A549 (cell line): ENCODE measurements around the gene CRADD. TPM values are rescaled to one million over a fixed set of nuclear protein-coding genes. Genes with fewer than 3 reads are reported as not detected.

Experiments used
- ATAC-seq, 2 experiments: fragments of 200-7000 bp in 1 of 2; fragments of >200 bp in 1 of 2; cut with Nextera tagmentation in 1 of 2; cut with Tn5 transposase in 1 of 2; 3 replicates each; pipeline versions ENCODE4 v1.8.0 to v1.9.1; 2018 to 2020; ENCODE audit warnings: mild to moderate bottlenecking in 1 of 2, moderate library complexity in 1 of 2
- CTCF ChIA-PET: fragments of 300-600 bp; sonication (Branson Sonifier 250); formaldehyde crosslinking; extraction: SDS; loops from one replicate; lab custom pipeline; 2021; ENCODE audit warnings: antibody characterized with exemption, inconsistent platforms; lab: Yijun Ruan, JAX
- POLR2A ChIA-PET: fragments of 350-600 bp; formaldehyde crosslinking; extraction: SDS; loops from one replicate; lab custom pipeline; 2021; ENCODE audit warnings: antibody characterized with exemption, inconsistent platforms; lab: Yijun Ruan, JAX
- DNase-seq, 2 experiments: peaks; one replicate each; pipeline versions ENCODE4 v3.0.0 to v3.0.0-alpha.2; 2011 to 2016; ENCODE audit warnings: low read depth in 1 of 2, low spot score in 1 of 2
- FAIRE-seq: peaks from 2 replicates; lab custom pipeline; 2011; peaks lifted over from hg19 to GRCh38; lab: Jason Lieb, UNC
- H3K27ac ChIP-seq, 2 experiments: fragments of >200 bp; sonication (Bioruptor Twin); formaldehyde crosslinking; 3 replicates each; pipeline ENCODE4 v1.5.1; 2016 to 2017
- H3K4me1 ChIP-seq: fragments of >200 bp; sonication (Bioruptor Twin); formaldehyde crosslinking; 3 replicates; pipeline ENCODE4 v1.6.1; 2016
- H3K4me2 ChIP-seq: fragments of >200 bp; sonication (Bioruptor Twin); formaldehyde crosslinking; 3 replicates; pipeline ENCODE4 v1.6.1; 2016
- H3K4me3 ChIP-seq: fragments of >200 bp; sonication (Bioruptor Twin); formaldehyde crosslinking; 3 replicates; pipeline ENCODE4 v1.5.1; 2016
- H3K9me3 ChIP-seq: fragments of >200 bp; sonication (Bioruptor Twin); formaldehyde crosslinking; 3 replicates; pipeline ENCODE4 v1.6.1; 2016
- FOSB ChIP-seq: fragments of 250-450 bp; sonication (Bioruptor Pico); IDR thresholded peaks from 2 replicates; pipeline ENCODE4 v1.5.0; 2020; ENCODE audit warnings: mild to moderate bottlenecking, moderate library complexity
- FOSL2 ChIP-seq, 2 experiments: fragments of 450-650 bp in 1 of 2; fragments of >200 bp in 1 of 2; sonication (Bioruptor Twin) in 1 of 2; formaldehyde crosslinking; IDR thresholded peaks; 2 replicates each; pipeline versions ENCODE4 v1.5.0 to v1.6.1; 2016 to 2020; ENCODE audit warnings: mild to moderate bottlenecking in 1 of 2, moderate library complexity in 1 of 2
- FOXS1 ChIP-seq: fragments of 250-450 bp; sonication (Bioruptor Pico); IDR thresholded peaks from 2 replicates; pipeline ENCODE4 v1.5.0; 2020; ENCODE audit warnings: mild to moderate bottlenecking, moderate library complexity
- HDAC2 ChIP-seq: fragments of 200-600 bp; sonication (generic); IDR thresholded peaks from 2 replicates; pipeline ENCODE4 v1.6.1; 2016
- KDM5A ChIP-seq: fragments of 200-600 bp; sonication (generic); IDR thresholded peaks from 2 replicates; pipeline ENCODE4 v1.6.1; 2016; ENCODE audit warnings: antibody characterized with exemption, mild to moderate bottlenecking
- MYC ChIP-seq: IDR thresholded peaks from 2 replicates; pipeline ENCODE4 v1.6.1; 2012; ENCODE audit warnings: mild to moderate bottlenecking, inconsistent platforms, low read length, improper control_type of control experiment, borderline replicate concordance
- NPAS2 ChIP-seq: fragments of 250-450 bp; sonication (Bioruptor Pico); IDR thresholded peaks from 2 replicates; pipeline ENCODE4 v1.8.0; 2022; ENCODE audit warnings: mild to moderate bottlenecking, moderate library complexity, borderline replicate concordance
- RAD21 ChIP-seq, 2 experiments: fragments of >200 bp in 1 of 2; sonication (Bioruptor Twin) in 1 of 2; formaldehyde crosslinking in 1 of 2; IDR thresholded peaks in 1 of 2; conservative IDR thresholded peaks in 1 of 2; 2 replicates in 1 of 2; 3 replicates in 1 of 2; pipeline ENCODE4 v1.6.1; 2012 to 2018; ENCODE audit warnings: inconsistent platforms in 1 of 2
- SREBF2 ChIP-seq: fragments of 450-650 bp; IDR thresholded peaks from 2 replicates; pipeline ENCODE4 v1.6.1; 2014; ENCODE audit warnings: mild to moderate bottlenecking, moderate library complexity
- TP53 ChIP-seq: fragments of 250-450 bp; sonication (Bioruptor Pico); IDR thresholded peaks from 2 replicates; pipeline ENCODE4 v1.5.0; 2021; ENCODE audit warnings: mild to moderate bottlenecking, moderate library complexity
- WGBS: methylation state at CpG from one replicate; pipeline ENCODE4 v1.1.6; 2017; ENCODE audit errors: missing lambda C conversion rate; 5-methylcytosine and 5-hydroxymethylcytosine counted together
- polyA plus RNA-seq, 4 experiments: library from polyadenylated mRNA; depleted of rRNA in 3 of 4; stranded (reverse); fragments of >200 nt; fragmentation: RNase III in 1 of 4; extraction: RNeasy Plus Mini Kit Qiagen cat#74134 plus additional on column Dnase treatment in 1 of 4; gene quantifications; 2 replicates in 3 of 4; 3 replicates in 1 of 4; pipeline ENCODE4 v1.2.3, GENCODE V29; 2011 to 2017
- TF ChIP-seq, protein P1 (sequence below): IDR thresholded peaks from 2 replicates; pipeline ENCODE4 v1.6.1; 2012
- TF ChIP-seq, protein P2 (sequence below): fragments of 200-600 bp; sonication (generic); IDR thresholded peaks from 2 replicates; pipeline ENCODE4 v1.6.1; 2016; ENCODE audit warnings: antibody characterized with exemption, mild to moderate bottlenecking, moderate library complexity
- TF ChIP-seq, protein P3 (sequence below): fragments of >200 bp; sonication (Bioruptor Twin); formaldehyde crosslinking; IDR thresholded peaks from 3 replicates; pipeline ENCODE4 v1.5.1; 2016

The CRADD gene
- polyA plus RNA-seq, 2 of the 4 experiments (the other 2 are of a cell fraction) = 13.2 to 23.0 TPM

DNA sequence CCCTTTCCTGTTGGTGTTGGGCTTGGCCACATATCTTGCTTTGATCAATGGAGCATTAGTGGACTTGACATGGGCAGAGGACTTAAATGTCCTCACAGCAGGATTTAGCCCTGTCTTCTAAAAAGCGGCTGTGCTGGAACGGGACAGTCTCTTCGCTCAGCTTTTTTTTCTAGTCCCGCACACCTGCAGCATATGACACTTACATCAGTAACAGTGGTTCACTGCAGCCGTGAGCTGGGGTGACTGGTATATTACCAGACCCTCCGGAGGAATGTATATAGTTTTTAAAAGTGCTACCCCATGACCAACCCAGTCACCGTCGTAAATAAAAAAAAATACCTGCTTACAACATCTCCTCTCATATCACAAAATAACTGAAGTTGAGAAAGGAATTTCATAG lies 164.5 kb downstream of the CRADD start:
- H3K9me3 ChIP-seq = no peaks in the 10 kb centered on the region
- no peak overlapping the region for H3K27ac ChIP-seq
- POLR2A ChIA-PET = no interaction called here
- no peak overlapping the region for H3K4me3 ChIP-seq
- H3K4me2 ChIP-seq = no peak overlapping the region
- no peak for FAIRE-seq
- ATAC-seq = no peak
- whole genome bisulfite sequencing = 95% methylated on average over 8 of the region's 8 CpGs
- no peak for DNase-seq
- TF ChIP-seq, protein P1, sequence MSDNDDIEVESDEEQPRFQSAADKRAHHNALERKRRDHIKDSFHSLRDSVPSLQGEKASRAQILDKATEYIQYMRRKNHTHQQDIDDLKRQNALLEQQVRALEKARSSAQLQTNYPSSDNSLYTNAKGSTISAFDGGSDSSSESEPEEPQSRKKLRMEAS = no peak
- TF ChIP-seq KDM5A = no peak
- TF ChIP-seq SREBF2 = no peak
- TF ChIP-seq, all 56 proteins: peak for 0
- CTCF ChIA-PET = interaction anchor here (1.4 to 1.8 kb wide), 2 partner anchors 12 to 260 kb away, joined by 3 to 7 read pairs; no protein-coding TSS in a partner anchor
- no peaks in the 10 kb centered on the region; the same call in 2 of the 3 replicates for H3K4me1 ChIP-seq

DNA sequence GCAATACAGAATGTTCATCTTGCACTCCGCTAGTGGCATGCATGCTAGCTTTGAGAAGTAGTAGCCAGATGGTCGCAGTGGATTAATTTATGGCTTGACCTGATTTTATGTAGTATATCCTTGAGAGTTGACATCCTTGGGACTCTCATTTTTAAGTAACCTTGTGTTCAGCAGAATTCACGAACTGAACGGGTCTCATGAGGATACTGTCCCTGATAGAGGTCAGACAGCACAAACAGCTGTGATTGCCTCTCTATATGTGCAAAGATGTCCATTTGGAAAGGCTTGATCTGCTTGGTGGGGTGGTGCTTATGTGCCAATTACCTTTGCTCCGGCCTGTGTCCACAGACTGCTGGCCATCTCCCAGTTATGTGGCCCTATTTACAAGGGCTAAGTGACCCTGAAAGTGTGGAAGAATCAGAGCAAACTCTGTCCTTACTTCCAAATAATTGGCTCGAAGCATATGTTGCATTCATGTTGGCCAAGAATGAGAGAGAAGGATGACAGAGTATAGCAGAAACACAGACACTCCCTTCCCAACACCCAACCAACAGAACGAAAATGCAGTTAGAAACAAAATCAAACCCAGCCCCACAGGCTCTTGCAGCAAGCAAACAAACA lies 167.1 kb downstream of the CRADD start:
- Histone ChIP-seq H3K4me1 (no peaks in the 10 kb centered on the region), H3K9me3 (no peaks in the 10 kb centered on the region), H3K4me3 (no peak overlapping the region), H3K4me2 (no peak overlapping the region), H3K27ac (no peak overlapping the region)
- CTCF ChIA-PET = interaction anchor here (0.8 kb wide), 1 partner anchor 231 kb away, joined by 6 read pairs; no protein-coding TSS in a partner anchor
- TF ChIP-seq FOSL2 (IDR thresholded peaks at IDR 0.05) = no peak
- no peak for TF ChIP-seq FOSL2 (CRISPR knock-in tag; IDR thresholded peaks at IDR 0.05)
- TF ChIP-seq HDAC2 = no peak
- no peak for TF ChIP-seq KDM5A
- no peak for TF ChIP-seq FOXS1 (CRISPR knock-in tag)
- TF ChIP-seq FOSB = no peak
- WGBS = 69% methylated on average over 7 of the region's 7 CpGs
- POLR2A ChIA-PET = no interaction called here
- DNase-seq = no peak
- ATAC-seq = no peak
- no peak for FAIRE-seq

DNA sequence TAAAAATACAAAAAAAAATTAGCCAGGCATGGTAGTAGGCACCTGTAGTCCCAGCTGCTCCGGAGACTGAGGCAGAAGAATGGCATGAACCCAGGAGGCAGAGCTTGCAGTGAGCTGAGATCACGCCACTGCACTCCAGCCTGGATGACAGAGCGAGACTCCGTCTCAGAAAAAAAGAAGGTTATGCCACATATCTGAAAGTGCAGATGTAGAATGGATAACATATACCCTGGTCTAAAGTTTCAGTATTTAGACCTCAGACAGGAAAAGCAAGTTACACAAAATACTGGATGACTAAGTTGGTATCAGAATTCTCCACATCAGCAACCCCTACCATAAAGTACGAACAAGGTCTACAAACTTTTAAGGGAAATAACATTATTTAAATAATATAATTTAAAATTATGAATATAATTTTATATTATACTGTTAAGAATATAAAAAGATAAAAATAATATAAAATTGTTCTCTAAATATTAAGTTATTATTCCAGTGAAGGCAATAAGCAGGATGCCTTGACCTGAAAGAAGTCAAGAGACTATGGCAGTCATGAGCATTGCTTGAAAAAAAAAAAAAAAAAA lies 169.9 kb downstream of the CRADD start:
- no peak for DNase-seq
- Histone ChIP-seq H3K4me2 (no peak overlapping the region), H3K27ac (no peak overlapping the region), H3K4me1 (no peaks in the 10 kb centered on the region), H3K9me3 (no peaks in the 10 kb centered on the region), H3K4me3 (no peak overlapping the region)
- WGBS = 83% methylated on average over 5 of the region's 5 CpGs
- ATAC-seq = no peak
- CTCF ChIA-PET = interaction anchor here (1.0 kb wide), 1 partner anchor 8 kb away, joined by 4 read pairs; no protein-coding TSS in a partner anchor
- POLR2A ChIA-PET = no interaction called here
- no peak for FAIRE-seq
- TF ChIP-seq TP53 (CRISPR knock-in tag) = no peak
- no peak for TF ChIP-seq MYC
- no peak for TF ChIP-seq NPAS2
- TF ChIP-seq, protein P2, sequence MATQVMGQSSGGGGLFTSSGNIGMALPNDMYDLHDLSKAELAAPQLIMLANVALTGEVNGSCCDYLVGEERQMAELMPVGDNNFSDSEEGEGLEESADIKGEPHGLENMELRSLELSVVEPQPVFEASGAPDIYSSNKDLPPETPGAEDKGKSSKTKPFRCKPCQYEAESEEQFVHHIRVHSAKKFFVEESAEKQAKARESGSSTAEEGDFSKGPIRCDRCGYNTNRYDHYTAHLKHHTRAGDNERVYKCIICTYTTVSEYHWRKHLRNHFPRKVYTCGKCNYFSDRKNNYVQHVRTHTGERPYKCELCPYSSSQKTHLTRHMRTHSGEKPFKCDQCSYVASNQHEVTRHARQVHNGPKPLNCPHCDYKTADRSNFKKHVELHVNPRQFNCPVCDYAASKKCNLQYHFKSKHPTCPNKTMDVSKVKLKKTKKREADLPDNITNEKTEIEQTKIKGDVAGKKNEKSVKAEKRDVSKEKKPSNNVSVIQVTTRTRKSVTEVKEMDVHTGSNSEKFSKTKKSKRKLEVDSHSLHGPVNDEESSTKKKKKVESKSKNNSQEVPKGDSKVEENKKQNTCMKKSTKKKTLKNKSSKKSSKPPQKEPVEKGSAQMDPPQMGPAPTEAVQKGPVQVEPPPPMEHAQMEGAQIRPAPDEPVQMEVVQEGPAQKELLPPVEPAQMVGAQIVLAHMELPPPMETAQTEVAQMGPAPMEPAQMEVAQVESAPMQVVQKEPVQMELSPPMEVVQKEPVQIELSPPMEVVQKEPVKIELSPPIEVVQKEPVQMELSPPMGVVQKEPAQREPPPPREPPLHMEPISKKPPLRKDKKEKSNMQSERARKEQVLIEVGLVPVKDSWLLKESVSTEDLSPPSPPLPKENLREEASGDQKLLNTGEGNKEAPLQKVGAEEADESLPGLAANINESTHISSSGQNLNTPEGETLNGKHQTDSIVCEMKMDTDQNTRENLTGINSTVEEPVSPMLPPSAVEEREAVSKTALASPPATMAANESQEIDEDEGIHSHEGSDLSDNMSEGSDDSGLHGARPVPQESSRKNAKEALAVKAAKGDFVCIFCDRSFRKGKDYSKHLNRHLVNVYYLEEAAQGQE = no peak
- TF ChIP-seq RAD21 (conservative IDR thresholded peaks at IDR 0.05 in 1 of 2, IDR thresholded peaks at IDR 0.05 in 1 of 2) = no peak
- TF ChIP-seq, protein P3, sequence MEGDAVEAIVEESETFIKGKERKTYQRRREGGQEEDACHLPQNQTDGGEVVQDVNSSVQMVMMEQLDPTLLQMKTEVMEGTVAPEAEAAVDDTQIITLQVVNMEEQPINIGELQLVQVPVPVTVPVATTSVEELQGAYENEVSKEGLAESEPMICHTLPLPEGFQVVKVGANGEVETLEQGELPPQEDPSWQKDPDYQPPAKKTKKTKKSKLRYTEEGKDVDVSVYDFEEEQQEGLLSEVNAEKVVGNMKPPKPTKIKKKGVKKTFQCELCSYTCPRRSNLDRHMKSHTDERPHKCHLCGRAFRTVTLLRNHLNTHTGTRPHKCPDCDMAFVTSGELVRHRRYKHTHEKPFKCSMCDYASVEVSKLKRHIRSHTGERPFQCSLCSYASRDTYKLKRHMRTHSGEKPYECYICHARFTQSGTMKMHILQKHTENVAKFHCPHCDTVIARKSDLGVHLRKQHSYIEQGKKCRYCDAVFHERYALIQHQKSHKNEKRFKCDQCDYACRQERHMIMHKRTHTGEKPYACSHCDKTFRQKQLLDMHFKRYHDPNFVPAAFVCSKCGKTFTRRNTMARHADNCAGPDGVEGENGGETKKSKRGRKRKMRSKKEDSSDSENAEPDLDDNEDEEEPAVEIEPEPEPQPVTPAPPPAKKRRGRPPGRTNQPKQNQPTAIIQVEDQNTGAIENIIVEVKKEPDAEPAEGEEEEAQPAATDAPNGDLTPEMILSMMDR = no peak
